ENCODE results near the gene EMD.
A peak's percentile ranks its signal among the peaks of the same experiment; 100 is the strongest.
"Not testable (repeated sequence)": the region's sequence is repeated elsewhere in the genome, so short reads cannot be mapped to it uniquely, and the experiment has no call there.

The EMD gene

GRCh38 chrX:154378799-154379568 is at the start of gene EMD:
Gene EMD, plus strand, starts transcription at chrX:154379295. Its CDS starts 190 bp downstream, at chrX:154379485.
- DNase-seq (ENCODE audit: low spot score), result peak; percentile 90

DNA sequence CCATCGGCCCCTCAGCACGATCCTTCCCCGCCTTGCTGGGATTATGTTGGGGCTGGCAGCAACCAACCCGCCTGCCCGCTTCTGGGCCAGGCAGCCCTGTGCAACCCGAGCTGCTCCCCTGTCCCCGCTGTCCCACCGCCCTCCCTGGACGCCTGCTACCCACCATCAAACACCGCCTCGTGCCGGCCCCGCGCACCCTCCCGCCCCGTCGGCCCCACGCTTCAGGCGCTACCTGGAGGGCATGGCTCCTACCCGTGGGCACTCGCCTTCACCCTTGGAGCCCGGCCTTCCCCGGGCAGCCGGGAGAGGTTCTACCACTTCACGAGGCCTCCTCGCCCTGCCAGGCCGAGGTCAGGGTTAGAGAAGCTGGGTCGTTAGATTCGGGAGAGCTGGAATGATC is 46.5 kb upstream of the EMD start:
- no peak for DNase-seq (ENCODE audit: low spot score)

- DNase-seq (ENCODE audit: low spot score), result no peak
Observed at GRCh38 chrX:154333116-154333515, 46.0 kb upstream of the EMD start.

GRCh38 chrX:154333837-154334271 is 45.2 kb upstream of the EMD start:
- no peak for DNase-seq (ENCODE audit: low spot score)

DNA sequence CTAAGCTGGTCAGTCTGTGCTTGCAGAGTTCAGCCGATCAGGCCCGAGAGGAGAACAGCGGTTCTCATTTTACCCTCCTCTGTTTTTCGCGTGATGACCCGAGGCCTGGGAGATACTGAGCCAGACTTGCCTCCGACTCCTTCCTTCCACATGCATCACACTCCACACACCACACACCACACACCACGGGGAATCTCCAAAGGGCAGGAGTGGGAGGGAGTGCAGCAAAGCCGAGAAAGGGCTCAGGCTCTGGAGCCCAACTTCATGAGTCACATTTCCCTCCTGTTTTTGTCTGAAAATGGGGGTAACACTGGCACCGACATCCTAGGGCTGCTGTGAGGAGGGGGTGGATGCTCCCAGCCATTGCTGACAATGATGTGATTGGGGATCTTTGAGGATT is 44.6 kb upstream of the EMD start:
- DNase-seq (ENCODE audit: low spot score), result no peak

DNA sequence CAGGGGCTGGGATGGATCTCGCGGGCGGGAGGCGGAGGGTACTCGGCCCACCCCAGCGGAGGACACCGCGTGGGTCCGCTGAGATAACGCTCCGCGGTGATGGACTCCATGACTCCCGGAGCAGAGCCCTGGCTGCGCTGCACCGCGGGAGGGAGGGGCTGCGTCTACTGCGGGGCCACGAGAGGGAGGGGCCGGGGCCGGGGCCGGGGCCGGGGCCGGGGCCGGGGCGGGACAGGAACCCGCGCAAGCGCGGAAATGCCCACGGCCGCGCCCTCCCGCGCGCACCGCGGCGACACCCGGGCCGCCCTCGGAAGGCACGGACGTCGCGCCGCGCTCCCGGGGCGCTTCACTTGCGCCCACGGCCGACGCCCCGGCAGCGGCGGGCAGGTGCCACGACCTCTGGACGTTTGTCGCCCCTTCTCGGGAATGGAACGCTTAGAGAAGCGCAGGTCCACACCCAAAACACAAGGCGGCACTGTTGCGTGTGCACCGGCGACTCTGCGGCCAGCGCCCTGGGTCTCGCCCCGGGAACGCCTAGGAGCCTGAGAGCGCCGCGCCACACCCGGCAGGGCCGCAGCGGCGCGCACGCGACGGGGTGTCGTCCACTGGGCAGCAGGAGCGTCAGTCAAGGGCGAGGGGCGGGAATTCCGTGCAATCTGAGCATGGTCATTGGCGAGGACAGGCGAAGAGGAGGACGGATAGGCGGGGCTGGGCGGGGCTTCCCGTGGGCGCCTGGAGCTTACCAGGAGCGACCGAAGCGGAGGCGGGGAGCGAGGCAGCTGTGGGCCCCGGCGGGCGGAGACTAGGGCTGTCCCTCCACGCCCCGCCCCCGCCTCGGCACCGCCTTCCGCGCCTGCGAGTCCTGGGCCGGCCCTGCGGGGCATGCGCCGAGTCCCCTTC is 37.4 kb upstream of the EMD start:
- DNase-seq (ENCODE audit: low spot score), result not testable (repeated sequence)

DNA sequence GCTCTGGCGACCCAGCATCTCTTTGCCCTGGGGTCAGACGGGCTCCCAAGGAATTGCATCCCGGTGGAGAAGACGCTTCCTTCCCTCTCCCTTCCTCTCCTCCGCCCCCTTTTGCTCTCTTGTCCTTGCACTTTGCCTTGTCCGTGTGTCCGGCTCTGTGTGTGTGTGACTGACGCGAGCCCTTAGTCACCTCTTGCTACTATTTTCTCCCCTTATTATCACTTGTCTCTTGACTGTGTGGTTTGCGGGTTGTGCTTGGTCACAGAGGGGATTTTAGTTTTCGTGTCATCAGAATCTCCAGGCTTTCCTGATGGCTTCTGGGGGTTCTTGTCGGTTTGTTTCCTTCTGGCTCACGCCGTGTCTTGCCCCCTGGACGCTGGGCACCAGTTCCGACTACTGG is 36.0 kb upstream of the EMD start:
- DNase-seq (ENCODE audit: low spot score), result not testable (repeated sequence)

DNA sequence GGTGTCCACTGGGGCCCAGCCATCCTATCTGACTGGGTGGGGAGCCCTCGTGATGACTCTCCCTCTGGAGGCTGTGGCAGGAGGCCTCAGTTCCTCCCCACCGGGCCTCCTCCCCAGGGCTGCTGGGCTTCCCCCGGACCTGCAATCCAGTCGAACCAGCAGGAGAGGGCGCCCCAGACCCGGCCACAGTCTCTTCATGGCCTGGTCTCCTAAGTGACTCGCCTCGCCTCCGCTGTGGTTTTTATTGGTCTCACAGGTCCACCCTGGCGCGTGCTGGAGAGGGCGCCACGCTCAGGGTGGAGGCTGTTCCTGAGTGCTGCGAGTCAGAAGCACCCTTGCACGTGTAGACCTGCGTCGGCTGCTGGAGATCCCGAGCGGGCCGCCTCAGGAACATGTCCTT is 35.5 kb upstream of the EMD start:
- DNase-seq (ENCODE audit: low spot score), result not testable (repeated sequence)

- DNase-seq (ENCODE audit: low spot score), result no peak
Observed at GRCh38 chrX:154348114-154348531, 31.0 kb upstream of the EMD start.

DNA sequence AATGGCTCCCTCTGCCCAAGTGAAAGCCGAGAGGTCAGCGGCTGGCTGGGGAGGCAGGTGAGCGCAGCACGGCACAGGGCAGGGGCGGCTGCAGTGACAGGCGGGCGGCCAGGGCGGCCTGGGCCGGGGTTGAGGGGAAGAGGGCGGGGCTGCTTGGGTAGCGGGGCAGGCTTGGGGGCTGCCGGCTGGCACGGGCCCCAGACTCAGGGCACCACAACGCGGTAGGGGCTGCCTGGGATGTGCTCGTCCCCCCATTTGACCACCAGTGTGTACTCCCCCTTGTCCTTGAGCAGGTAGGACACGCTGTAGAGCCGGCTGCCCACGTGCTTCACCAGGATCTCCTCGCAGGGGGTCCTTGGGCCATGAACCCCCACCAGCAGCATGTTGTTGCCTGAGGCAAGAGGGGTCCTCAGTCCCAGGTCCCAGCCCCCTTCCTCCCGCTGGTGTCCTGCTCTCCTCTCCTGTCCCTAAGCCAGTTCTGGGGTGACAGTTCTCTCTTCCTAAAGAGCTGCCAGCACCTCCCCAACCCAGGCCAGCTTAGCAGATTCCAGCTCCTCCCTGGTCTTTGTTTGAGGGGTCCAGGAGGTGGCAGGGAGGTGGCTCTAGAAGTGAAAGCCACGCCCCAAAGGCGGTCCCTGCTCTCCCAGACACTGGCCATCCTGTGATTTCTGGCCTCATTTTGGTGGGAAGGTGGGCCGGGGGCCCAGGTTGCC is 30.3 kb upstream of the EMD start:
- no peak for DNase-seq (ENCODE audit: low spot score)

GRCh38 chrX:154349359-154349935 is 29.6 kb upstream of the EMD start:
- no peak for DNase-seq (ENCODE audit: low spot score)

DNA sequence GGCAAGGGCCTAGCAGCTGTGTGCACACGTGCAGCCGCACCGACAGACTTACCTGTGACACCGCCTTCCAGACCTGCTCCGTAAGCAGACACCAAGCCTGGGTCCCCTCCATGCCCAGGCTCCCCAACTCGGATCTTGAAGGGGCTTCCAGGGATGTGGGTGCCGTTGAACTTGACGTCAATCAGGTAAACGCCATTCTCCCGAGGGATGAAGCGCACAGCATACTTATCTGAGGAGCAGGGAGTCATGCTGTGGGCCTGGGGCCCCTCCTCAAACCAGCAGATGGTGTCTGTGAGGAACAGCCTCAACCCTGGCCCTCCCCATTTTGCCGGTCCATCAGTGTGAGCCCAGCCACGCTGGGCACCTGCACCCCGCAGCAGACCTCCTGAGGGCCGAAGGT is 29.1 kb upstream of the EMD start:
- no peak for DNase-seq (ENCODE audit: low spot score)

GRCh38 chrX:154350429-154351182 is 28.5 kb upstream of the EMD start:
- no peak for DNase-seq (ENCODE audit: low spot score)

DNA sequence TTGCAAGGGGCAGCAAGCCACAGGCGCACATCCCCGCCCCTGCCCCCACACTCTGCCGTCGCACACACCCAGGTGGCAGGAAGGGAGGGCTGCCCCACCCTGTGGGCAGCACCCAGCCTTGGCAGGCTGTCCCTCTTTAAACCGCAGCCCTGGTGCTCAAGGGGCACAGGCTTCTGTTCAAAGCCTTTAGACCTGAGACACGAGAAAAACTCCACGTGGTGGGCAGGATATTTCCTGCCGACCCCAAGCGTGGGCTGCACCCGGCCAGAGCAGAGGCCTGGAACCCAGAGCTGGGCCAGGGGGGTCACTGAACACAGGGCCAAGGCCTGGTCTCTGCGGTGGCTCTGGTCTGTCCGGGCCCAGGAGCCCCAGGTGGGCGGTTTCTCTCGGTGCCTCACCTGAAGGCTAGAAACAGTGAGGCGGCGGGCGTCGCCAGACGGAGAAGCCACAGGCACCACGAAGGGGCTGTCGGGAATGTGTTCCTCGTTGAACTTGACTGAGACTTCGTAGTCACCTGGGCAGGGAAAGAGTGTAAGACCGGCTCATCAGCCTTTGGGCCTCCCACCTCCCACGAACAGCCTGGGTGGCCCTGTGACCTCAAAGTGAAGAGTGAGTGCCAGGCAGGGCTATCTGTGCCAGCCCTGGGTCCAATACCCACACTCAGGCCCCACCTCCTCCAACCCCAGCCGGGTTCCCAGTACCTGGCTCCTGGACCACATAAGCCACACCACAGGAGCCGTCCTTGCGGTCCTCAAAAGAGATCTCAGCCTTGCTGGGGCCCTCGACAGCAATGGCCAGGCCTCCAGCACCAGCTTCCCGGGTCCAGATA is 27.7 kb upstream of the EMD start:
- DNase-seq (ENCODE audit: low spot score), result no peak

DNA sequence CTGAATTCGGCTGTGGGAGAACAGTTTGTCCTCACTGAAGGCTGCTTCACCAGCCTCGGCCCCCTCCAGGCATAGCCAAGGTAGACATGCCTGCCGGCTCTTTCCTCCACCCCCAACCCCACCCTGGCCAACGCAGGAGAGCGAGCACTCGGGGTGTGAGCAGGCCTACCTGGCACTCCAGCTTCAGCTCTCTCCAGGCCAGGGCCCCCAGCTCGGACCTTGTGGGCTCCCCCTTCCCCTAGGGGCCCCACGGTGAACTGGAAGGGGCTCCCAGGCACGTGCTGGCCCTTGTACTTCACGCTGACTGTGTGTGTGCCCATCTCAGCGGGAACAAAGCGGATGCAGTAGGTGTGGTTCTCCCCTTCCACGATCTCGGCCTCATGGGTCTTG is 27.1 kb upstream of the EMD start:
- DNase-seq (ENCODE audit: low spot score), result no peak

DNA sequence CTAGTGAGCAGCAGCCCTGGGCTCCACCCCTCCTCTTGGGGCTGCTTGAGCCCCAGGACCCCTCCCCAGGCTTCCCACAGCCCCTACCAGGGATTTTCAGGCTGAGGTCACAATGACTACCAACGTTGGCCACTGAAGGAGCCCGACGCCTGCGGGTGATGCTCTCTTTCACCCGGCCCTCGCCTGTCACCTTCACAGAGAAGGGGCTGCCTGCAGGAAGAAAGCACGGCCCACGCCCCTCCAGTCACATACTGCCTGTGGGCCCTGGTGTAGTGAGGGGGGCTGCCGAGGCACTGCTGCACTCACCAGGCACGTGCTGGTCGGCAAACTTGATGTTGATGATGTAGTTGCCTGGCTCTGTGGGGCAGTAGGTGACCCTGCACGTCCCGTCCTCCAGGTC is 26.6 kb upstream of the EMD start:
- no peak for DNase-seq (ENCODE audit: low spot score)

- no peak for DNase-seq (ENCODE audit: low spot score)
Observed at GRCh38 chrX:154353172-154353843, 25.8 kb upstream of the EMD start.

- DNase-seq (ENCODE audit: low spot score), result no peak
Observed at GRCh38 chrX:154354013-154354412, 25.1 kb upstream of the EMD start.

DNA sequence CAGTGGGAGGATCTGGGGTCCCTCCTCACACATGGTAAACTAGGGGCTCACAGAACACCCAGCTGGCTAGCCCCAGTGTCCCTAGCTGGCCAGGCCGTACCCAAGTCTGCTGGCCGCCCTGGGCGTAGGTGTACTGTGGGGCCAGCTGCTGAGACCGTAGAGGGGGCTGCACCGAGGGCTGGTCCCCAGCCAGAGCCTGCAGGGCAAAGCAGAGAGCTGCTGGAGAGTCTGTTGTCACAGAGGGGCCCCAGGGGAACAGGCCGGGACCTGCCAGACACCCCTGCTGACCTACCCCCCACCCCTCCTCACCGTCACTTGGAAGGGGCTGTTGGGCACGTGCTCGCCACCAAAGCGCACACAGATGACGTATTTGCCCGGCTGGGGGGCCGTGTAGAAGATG is 24.6 kb upstream of the EMD start:
- no peak for DNase-seq (ENCODE audit: low spot score)

All from D341Med (cell line).